Stomach smooth muscle (tissue), 2 donors: ENCODE data around the gene MDFIC.

ENCODE experiments used
- H3K27ac ChIP-seq: one replicate; pipeline ENCODE4 v1.7.0; 2013; ENCODE audit warnings: mild to moderate bottlenecking, low read length, inconsistent platforms
- H3K27me3 ChIP-seq, 2 donors: one replicate each; pipeline ENCODE4 v1.7.0; 2013; ENCODE audit warnings: low read length in 2 of 2; ENCODE audit not compliant: insufficient read depth in 2 of 2, control insufficient read depth in 1 of 2
- H3K36me3 ChIP-seq, 2 donors: one replicate each; pipeline ENCODE4 v1.7.0; 2013; ENCODE audit warnings: low read length in 2 of 2; ENCODE audit not compliant: control insufficient read depth in 2 of 2, insufficient read depth in 2 of 2
- H3K4me1 ChIP-seq: one replicate; pipeline ENCODE4 v1.7.0; 2013; ENCODE audit warnings: low read length; ENCODE audit not compliant: control insufficient read depth, insufficient read depth
- H3K4me3 ChIP-seq, 2 donors: one replicate each; pipeline ENCODE4 v1.7.0; 2013; ENCODE audit warnings: low read length in 2 of 2
- H3K9ac ChIP-seq, 2 donors: one replicate each; pipeline ENCODE4 v1.7.0; 2013; ENCODE audit warnings: low read length in 2 of 2, mild to moderate bottlenecking in 1 of 2
- H3K9me3 ChIP-seq, 2 donors: one replicate each; pipeline ENCODE4 v1.7.0; 2013; ENCODE audit warnings: low read length in 2 of 2; ENCODE audit not compliant: control insufficient read depth in 2 of 2
- donor health status: healthy.
- donor health status: Pancreatic carcinoma.

Gene MDFIC

GRCh38 chr7:115010441-115010820 lies 88.5 kb downstream of the MDFIC start:
- H3K4me1 ChIP-seq: peaks cover 14% of the 10 kb centered on the region
- no peaks in the 10 kb centered on the region for H3K36me3 ChIP-seq
- H3K27me3 ChIP-seq: no peaks in the 10 kb centered on the region
- no peak overlapping the region for H3K4me3 ChIP-seq
- no peak overlapping the region for H3K9ac ChIP-seq
- no peaks in the 10 kb centered on the region for H3K9me3 ChIP-seq
- H3K27ac ChIP-seq: no peak overlapping the region

GRCh38 chr7:115013886-115014285 lies 92.0 kb downstream of the MDFIC start:
- Histone ChIP-seq H3K9me3 (no peaks in the 10 kb centered on the region), H3K36me3 (peaks cover 2 to 3% of the 10 kb centered on the region in 2 donors), H3K9ac (no peak overlapping the region), H3K27me3 (no peaks in the 10 kb centered on the region), H3K27ac (no peak overlapping the region), H3K4me3 (no peak overlapping the region), H3K4me1 (peaks cover 4% of the 10 kb centered on the region)

DNA sequence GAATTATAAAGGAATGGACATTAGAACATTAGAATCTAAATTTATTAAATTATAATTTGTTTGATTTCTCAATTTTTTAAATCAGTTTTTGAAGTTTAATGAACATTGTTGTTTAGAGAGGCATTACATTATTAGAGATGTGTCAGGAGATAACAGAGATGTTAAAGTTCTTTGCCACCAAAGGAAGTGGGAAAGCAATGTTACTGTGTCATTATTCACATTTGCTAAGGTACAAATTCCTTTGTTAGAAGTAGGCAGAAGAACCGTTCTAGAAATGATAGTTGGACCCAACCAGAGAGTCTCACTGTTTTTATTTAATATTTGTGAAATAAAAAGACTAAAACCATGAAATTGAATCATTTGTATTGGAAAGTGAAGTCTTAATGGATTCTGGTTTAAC lies 92.9 kb downstream of the MDFIC start:
- Histone ChIP-seq H3K9me3 (no peaks in the 10 kb centered on the region), H3K9ac (no peak overlapping the region), H3K27ac (no peak overlapping the region), H3K27me3 (no peaks in the 10 kb centered on the region), H3K36me3 (peaks cover 2 to 3% of the 10 kb centered on the region in 2 donors), H3K4me1 (no peaks in the 10 kb centered on the region), H3K4me3 (no peak overlapping the region)

DNA sequence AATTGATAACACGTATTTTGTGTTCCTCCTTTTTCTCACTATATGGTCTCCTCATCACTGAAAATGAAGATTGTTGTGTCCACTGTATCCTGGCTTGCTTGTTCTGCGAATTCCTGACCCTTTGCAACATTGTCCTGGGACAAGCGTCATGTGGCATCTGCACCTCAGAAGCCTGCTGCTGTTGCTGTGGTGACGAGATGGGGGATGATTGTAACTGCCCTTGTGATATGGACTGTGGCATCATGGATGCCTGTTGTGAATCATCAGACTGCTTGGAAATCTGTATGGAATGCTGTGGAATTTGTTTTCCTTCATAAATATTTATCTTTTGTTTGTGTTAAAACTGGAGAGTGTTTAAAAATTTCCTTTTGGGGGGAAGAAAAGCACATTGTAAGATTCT lies 93.7 kb downstream of the MDFIC start:
- Histone ChIP-seq H3K27me3 (no peaks in the 10 kb centered on the region), H3K9ac (no peak overlapping the region), H3K9me3 (no peaks in the 10 kb centered on the region), H3K4me3 (no peak overlapping the region), H3K27ac (no peak overlapping the region), H3K4me1 (no peaks in the 10 kb centered on the region), H3K36me3 (peaks cover 2 to 3% of the 10 kb centered on the region in 2 donors)

DNA sequence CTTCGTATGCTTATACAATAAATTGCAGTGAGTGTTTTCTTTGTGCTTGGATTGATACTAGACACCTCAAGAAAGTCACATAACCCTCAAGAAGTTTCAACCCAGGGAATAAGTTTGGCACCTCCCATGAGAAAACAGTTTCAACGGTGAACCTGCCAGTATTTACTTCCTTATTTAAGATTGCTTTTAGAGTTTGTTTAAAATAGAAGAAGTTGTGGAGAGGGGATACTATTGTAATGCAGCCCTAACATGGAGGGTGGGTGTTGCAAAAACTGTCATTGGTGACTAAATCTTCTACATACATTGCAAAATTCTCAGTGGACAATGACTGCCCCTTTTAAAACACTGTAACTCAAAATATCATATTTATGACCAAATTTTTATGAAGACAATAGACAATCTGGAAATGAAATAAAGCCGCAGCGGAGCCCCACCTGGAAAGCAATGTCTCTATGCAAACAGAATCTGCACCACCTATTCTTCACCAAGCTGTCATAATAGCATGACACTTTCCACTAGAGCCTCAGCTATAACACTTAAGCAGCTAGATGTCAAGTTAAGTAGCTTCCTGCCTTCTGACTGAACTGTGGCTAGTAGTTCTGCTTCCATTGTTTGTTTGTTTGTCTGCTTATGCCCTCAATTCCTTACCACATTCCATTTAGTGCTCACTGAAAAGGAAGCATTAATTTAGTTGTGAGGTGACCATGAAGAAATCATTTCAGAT lies 98.2 kb downstream of the MDFIC start:
- no peak overlapping the region for H3K27ac ChIP-seq
- peaks cover 2 to 3% of the 10 kb centered on the region in 2 donors for H3K36me3 ChIP-seq
- H3K4me1 ChIP-seq: no peaks in the 10 kb centered on the region
- H3K9me3 ChIP-seq: no peaks in the 10 kb centered on the region
- H3K27me3 ChIP-seq: no peaks in the 10 kb centered on the region
- no peak overlapping the region for H3K9ac ChIP-seq
- H3K4me3 ChIP-seq: no peak overlapping the region

DNA sequence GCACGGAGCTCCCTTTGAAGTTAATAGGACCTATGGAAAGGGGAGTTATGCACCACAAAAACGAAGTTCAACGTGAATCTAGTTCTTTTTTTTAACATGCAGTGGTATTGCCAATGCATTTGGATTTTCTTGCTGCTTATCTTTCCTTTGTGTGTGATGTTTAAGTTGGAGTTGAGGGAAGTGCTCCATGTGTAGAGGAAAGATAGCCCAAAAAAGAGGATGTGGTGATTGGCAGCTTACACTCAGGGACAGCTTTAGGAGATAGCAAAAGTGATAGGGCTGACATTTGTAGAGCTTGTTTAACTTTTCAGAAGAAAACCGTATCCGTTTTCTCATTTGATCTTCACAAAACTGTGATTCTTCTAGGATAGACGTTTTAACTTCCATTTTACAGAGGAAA lies 101.3 kb downstream of the MDFIC start:
- Histone ChIP-seq H3K27me3 (no peaks in the 10 kb centered on the region), H3K9ac (no peak overlapping the region), H3K4me3 (no peak overlapping the region), H3K9me3 (no peaks in the 10 kb centered on the region), H3K36me3 (no peaks in the 10 kb centered on the region), H3K27ac (no peak overlapping the region), H3K4me1 (no peaks in the 10 kb centered on the region)

DNA sequence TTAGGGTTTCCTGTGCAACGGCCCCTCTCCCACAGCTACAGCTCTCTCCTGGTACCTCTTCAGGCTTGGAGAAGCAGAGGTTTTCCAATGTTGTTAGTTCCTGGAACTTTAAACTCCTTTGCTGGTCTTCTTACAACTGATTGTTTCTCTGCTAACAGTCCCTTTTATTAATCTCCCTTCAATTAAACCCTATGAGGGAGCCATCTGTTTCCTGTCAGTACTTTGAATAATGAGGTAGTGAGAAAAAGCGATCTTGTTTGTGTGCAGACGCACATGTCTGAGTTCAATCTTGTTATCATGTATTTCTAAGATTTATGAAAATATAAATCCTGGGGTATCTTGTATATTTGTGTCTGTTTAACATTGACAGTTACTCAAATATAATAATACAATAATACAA lies 102.4 kb downstream of the MDFIC start:
- H3K9ac ChIP-seq: no peak overlapping the region
- no peaks in the 10 kb centered on the region for H3K4me1 ChIP-seq
- no peak overlapping the region for H3K27ac ChIP-seq
- H3K27me3 ChIP-seq: no peaks in the 10 kb centered on the region
- H3K4me3 ChIP-seq: no peak overlapping the region
- H3K9me3 ChIP-seq: no peaks in the 10 kb centered on the region
- no peaks in the 10 kb centered on the region for H3K36me3 ChIP-seq

GRCh38 chr7:115032715-115033703 lies 111.1 kb downstream of the MDFIC start:
- H3K27me3 ChIP-seq: no peaks in the 10 kb centered on the region
- H3K4me3 ChIP-seq: no peak overlapping the region
- no peak overlapping the region for H3K27ac ChIP-seq
- no peaks in the 10 kb centered on the region for H3K9me3 ChIP-seq
- H3K9ac ChIP-seq: no peak overlapping the region
- H3K4me1 ChIP-seq: no peaks in the 10 kb centered on the region
- no peaks in the 10 kb centered on the region for H3K36me3 ChIP-seq

- no peak overlapping the region for H3K4me3 ChIP-seq
- no peaks in the 10 kb centered on the region for H3K27me3 ChIP-seq
- no peaks in the 10 kb centered on the region for H3K4me1 ChIP-seq
- no peaks in the 10 kb centered on the region for H3K9me3 ChIP-seq
- no peak overlapping the region for H3K27ac ChIP-seq
- H3K36me3 ChIP-seq: no peaks in the 10 kb centered on the region
- H3K9ac ChIP-seq: no peak overlapping the region
These were observed 112.1 kb downstream of the MDFIC start for GRCh38 chr7:115033917-115034459.

GRCh38 chr7:115034515-115034914 lies 112.6 kb downstream of the MDFIC start:
- H3K9me3 ChIP-seq: no peaks in the 10 kb centered on the region
- H3K4me3 ChIP-seq: no peak overlapping the region
- H3K9ac ChIP-seq: no peak overlapping the region
- H3K27ac ChIP-seq: no peak overlapping the region
- no peaks in the 10 kb centered on the region for H3K27me3 ChIP-seq
- no peaks in the 10 kb centered on the region for H3K4me1 ChIP-seq
- no peaks in the 10 kb centered on the region for H3K36me3 ChIP-seq
